T-helper 1 cell treated with Interleukin-12 subunit alpha and Interleukin-12 subunit beta and Interleukin-4 antibody, amounts not matched to agents 30 μg/mL and 1 μg/mL, for 36 hours (primary cell): ENCODE results near the gene CXorf49B.
"Not testable (repeated sequence)": the region's sequence is repeated elsewhere in the genome, so short reads cannot be mapped to it uniquely, and the experiment has no call there.

Experiments used
- H3K27ac Mint-ChIP-seq: one replicate; pipeline ENCODE4 v1.8.0; 2021; ENCODE audit warnings: mild to moderate bottlenecking, mixed read lengths
- H3K27me3 Mint-ChIP-seq: one replicate; pipeline ENCODE4 v1.8.0; 2021; ENCODE audit warnings: low read depth, mixed read lengths
- H3K36me3 Mint-ChIP-seq: one replicate; pipeline ENCODE4 v1.8.0; 2021; ENCODE audit warnings: low read depth, mixed read lengths
- H3K4me1 Mint-ChIP-seq: one replicate; pipeline ENCODE4 v1.8.0; 2021; ENCODE audit warnings: low read depth, mixed read lengths
- H3K4me3 Mint-ChIP-seq: one replicate; pipeline ENCODE4 v1.8.0; 2021; ENCODE audit warnings: mild to moderate bottlenecking, moderate library complexity, mixed read lengths
- H3K9me3 Mint-ChIP-seq: one replicate; pipeline ENCODE4 v1.8.0; 2021; ENCODE audit warnings: mixed read lengths

The CXorf49B gene

DNA sequence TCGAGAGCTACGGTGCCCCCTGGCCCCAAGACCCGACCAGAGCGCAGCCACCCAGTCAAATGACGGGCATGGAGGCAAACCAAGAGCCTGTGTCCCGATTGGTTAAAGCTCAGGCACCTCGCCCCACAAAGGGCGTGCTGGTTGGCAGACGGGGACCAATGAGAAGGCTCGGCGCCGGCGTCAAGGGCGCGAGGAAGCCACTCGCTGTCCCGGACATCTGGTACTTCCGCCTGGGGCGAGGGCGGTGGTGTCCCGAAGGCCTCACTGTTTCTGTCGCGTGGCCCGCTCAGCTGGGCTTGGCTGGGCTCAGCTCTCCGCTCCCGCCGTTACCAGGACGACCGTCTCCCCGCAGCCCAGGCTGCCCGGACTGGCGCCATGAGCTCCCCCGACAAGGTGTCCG is at the start of gene CXorf49B:
CXorf49B (plus strand) TSS at position 301 of the 400 bp plus-strand sequence; CDS start at position 376, 75 bp downstream.
- H3K4me1 Mint-ChIP-seq, H3K27ac Mint-ChIP-seq, H3K36me3 Mint-ChIP-seq, H3K27me3 Mint-ChIP-seq, H3K4me3 Mint-ChIP-seq, H3K9me3 Mint-ChIP-seq: not testable (repeated sequence)

DNA sequence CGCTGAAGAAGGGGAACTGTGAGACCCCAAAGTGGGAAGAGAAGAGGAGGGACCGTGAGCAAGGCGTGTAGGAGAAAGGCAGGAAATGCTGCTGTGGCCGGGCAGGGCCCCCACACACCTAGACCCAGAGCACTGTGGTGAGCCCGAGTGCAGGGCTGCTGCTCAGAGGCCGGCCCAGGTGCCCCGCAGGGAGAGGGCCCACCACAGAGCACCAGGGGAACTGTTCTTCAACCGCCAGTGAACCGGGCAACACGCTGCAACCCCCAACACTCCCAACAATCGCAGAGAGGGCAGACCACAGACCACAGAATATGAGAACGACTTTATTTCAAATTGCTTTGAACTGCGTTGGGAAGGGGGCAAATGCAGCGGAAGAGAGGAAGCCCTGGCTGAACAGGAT is 49.1 kb upstream of the CXorf49B start:
- H3K27me3 Mint-ChIP-seq, H3K36me3 Mint-ChIP-seq, H3K27ac Mint-ChIP-seq, H3K4me1 Mint-ChIP-seq, H3K4me3 Mint-ChIP-seq, H3K9me3 Mint-ChIP-seq: not testable (repeated sequence)

DNA sequence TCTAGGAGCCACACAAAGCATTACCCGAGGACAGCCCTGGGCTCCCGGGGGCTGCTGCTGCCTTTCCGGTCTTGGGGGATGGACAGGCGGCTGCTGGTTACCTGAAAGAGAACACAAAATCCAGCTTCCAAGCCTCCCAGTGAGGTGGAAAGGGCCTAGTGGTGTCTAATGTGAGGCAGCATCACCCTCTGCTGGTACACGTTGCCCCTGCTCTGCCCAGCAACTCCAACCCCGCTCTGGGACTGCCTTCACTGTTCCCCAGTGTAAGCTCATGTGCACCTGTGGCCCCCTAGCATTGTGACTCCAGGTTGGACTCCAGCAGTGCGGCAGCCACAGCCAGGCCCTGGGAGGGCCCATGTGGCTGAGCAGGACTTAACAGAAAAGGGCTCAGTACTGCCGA is 47.6 kb upstream of the CXorf49B start:
- not testable (repeated sequence) for H3K27me3 Mint-ChIP-seq, H3K36me3 Mint-ChIP-seq, H3K9me3 Mint-ChIP-seq, H3K4me1 Mint-ChIP-seq, H3K4me3 Mint-ChIP-seq, H3K27ac Mint-ChIP-seq

DNA sequence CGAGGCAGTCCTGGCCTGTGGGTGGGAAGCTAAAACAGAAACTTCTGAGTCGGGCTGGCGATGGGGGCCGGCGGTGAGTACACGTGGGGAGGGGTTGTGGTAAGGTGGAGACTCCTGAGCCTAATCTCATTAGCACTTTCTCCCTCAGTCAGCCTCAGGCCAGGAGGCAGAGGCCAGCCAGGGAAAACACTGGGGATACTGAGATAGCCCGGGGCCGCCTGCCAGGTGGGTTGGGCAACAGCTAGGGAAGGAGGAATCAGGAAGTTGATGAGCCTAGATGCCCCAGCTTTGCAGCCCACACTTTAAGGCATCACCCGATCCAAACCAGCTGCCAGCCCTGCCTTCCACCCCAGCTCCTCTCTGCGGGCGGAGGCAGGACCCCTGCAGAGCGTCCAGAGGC is 46.8 kb upstream of the CXorf49B start:
- not testable (repeated sequence) for H3K9me3 Mint-ChIP-seq, H3K36me3 Mint-ChIP-seq, H3K4me3 Mint-ChIP-seq, H3K27ac Mint-ChIP-seq, H3K4me1 Mint-ChIP-seq, H3K27me3 Mint-ChIP-seq

DNA sequence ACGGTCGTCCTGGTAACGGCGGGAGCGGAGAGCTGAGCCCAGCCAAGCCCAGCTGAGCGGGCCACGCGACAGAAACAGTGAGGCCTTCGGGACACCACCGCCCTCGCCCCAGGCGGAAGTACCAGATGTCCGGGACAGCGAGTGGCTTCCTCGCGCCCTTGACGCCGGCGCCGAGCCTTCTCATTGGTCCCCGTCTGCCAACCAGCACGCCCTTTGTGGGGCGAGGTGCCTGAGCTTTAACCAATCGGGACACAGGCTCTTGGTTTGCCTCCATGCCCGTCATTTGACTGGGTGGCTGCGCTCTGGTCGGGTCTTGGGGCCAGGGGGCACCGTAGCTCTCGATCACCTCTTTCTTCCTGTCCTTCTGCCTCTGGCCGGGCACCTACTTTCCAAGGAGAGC is 45.0 kb upstream of the CXorf49B start, which contains the start of gene CXorf49:
CXorf49 (minus strand) TSS at position 101 of the 400 bp plus-strand sequence. CDS start 134 bp downstream, outside the sequence.
- not testable (repeated sequence) for H3K9me3 Mint-ChIP-seq, H3K27me3 Mint-ChIP-seq, H3K4me3 Mint-ChIP-seq, H3K4me1 Mint-ChIP-seq, H3K27ac Mint-ChIP-seq, H3K36me3 Mint-ChIP-seq

DNA sequence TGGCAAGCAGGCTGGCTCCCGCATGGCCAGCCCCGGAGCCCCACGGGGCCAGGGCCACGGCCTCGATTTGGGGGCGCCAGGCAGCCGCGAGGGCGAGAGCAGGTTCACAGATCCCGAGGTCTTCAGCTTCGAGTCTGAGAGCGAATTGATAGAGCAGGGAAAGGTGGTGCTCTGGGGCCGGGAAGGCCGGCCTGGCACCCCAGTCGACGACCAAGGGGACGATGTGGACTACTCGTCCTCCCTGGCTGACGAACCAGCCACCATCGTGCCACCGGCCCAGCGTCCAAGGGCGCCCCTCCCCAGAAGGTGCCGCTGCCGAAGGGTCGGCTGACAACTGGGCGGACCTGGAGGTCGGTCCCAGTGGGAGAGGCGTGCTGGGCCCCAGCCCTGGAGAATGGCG is 44.0 kb upstream of the CXorf49B start:
- H3K27ac Mint-ChIP-seq, H3K27me3 Mint-ChIP-seq, H3K36me3 Mint-ChIP-seq, H3K4me1 Mint-ChIP-seq, H3K9me3 Mint-ChIP-seq, H3K4me3 Mint-ChIP-seq: not testable (repeated sequence)

DNA sequence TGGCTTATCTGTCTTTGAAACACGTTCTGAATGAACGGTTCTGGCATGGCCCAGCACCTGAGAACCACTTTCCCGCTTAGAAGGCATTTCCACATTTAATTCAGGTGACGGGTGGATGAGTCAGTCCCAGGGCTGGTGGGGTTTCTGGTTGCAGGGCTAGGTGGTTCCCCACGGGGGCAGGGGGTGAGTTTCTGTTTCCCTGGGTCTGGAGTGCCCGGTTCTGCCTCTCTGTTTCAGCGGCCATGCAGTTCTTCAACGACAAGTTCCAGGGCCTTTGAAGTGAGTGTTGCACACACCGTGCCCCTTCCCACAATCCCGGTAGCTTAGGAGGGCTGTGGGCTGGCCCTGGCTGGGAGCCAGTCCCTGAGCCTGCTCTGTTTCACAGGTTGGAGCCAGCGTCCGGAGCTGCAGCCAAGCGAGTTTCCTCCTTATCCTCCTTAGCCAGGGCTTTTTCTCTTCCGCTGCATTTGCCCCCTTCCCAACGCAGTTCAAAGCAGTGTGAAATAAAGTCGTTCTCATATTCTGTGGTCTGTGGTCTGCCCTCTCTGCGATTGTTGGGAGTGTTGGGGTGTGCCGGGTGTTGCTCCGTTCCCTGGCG is 42.8 kb upstream of the CXorf49B start:
- H3K36me3 Mint-ChIP-seq, H3K4me3 Mint-ChIP-seq, H3K4me1 Mint-ChIP-seq, H3K27me3 Mint-ChIP-seq, H3K27ac Mint-ChIP-seq, H3K9me3 Mint-ChIP-seq: not testable (repeated sequence)

DNA sequence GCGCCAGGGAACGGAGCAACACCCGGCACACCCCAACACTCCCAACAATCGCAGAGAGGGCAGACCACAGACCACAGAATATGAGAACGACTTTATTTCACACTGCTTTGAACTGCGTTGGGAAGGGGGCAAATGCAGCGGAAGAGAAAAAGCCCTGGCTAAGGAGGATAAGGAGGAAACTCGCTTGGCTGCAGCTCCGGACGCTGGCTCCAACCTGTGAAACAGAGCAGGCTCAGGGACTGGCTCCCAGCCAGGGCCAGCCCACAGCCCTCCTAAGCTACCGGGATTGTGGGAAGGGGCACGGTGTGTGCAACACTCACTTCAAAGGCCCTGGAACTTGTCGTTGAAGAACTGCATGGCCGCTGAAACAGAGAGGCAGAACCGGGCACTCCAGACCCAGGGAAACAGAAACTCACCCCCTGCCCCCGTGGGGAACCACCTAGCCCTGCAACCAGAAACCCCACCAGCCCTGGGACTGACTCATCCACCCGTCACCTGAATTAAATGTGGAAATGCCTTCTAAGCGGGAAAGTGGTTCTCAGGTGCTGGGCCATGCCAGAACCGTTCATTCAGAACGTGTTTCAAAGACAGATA is 2.4 kb upstream of the CXorf49B start:
- not testable (repeated sequence) for H3K4me3 Mint-ChIP-seq, H3K4me1 Mint-ChIP-seq, H3K36me3 Mint-ChIP-seq, H3K27ac Mint-ChIP-seq, H3K9me3 Mint-ChIP-seq, H3K27me3 Mint-ChIP-seq

DNA sequence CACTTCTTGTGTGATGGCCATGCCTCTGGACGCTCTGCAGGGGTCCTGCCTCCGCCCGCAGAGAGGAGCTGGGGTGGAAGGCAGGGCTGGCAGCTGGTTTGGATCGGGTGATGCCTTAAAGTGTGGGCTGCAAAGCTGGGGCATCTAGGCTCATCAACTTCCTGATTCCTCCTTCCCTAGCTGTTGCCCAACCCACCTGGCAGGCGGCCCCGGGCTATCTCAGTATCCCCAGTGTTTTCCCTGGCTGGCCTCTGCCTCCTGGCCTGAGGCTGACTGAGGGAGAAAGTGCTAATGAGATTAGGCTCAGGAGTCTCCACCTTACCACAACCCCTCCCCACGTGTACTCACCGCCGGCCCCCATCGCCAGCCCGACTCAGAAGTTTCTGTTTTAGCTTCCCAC is 1.7 kb downstream of the CXorf49B start:
- not testable (repeated sequence) for H3K27me3 Mint-ChIP-seq, H3K36me3 Mint-ChIP-seq, H3K4me1 Mint-ChIP-seq, H3K4me3 Mint-ChIP-seq, H3K27ac Mint-ChIP-seq, H3K9me3 Mint-ChIP-seq

DNA sequence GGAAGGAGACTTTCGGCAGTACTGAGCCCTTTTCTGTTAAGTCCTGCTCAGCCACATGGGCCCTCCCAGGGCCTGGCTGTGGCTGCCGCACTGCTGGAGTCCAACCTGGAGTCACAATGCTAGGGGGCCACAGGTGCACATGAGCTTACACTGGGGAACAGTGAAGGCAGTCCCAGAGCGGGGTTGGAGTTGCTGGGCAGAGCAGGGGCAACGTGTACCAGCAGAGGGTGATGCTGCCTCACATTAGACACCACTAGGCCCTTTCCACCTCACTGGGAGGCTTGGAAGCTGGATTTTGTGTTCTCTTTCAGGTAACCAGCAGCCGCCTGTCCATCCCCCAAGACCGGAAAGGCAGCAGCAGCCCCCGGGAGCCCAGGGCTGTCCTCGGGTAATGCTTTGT is 2.5 kb downstream of the CXorf49B start:
- not testable (repeated sequence) for H3K36me3 Mint-ChIP-seq, H3K27me3 Mint-ChIP-seq, H3K4me1 Mint-ChIP-seq, H3K27ac Mint-ChIP-seq, H3K9me3 Mint-ChIP-seq, H3K4me3 Mint-ChIP-seq

DNA sequence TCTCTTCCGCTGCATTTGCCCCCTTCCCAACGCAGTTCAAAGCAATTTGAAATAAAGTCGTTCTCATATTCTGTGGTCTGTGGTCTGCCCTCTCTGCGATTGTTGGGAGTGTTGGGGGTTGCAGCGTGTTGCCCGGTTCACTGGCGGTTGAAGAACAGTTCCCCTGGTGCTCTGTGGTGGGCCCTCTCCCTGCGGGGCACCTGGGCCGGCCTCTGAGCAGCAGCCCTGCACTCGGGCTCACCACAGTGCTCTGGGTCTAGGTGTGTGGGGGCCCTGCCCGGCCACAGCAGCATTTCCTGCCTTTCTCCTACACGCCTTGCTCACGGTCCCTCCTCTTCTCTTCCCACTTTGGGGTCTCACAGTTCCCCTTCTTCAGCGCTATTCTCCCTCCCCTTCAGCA is 4.0 kb downstream of the CXorf49B start:
- H3K4me3 Mint-ChIP-seq, H3K36me3 Mint-ChIP-seq, H3K9me3 Mint-ChIP-seq, H3K4me1 Mint-ChIP-seq, H3K27ac Mint-ChIP-seq, H3K27me3 Mint-ChIP-seq: not testable (repeated sequence)

DNA sequence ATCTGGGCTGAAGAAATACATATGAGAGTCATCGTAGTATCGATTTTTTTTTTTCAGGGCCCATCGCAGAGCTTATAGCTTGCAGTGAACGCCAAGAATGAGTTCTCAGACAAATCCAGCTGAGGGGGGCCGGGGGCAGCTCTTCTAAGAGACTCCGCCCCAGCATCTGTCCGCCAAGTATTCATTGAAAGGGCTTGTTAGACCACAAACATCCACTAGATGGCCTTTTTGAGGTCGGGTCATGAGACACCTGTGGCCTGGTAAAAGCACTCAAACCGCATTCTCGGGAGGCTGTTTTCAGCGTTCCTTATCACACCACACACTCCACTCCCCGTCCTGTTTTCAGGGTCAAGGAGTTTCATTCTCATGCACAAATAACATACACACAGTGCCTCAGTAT is 15.2 kb downstream of the CXorf49B start:
- H3K4me3 Mint-ChIP-seq, H3K9me3 Mint-ChIP-seq, H3K36me3 Mint-ChIP-seq, H3K27ac Mint-ChIP-seq, H3K27me3 Mint-ChIP-seq, H3K4me1 Mint-ChIP-seq: not testable (repeated sequence)

DNA sequence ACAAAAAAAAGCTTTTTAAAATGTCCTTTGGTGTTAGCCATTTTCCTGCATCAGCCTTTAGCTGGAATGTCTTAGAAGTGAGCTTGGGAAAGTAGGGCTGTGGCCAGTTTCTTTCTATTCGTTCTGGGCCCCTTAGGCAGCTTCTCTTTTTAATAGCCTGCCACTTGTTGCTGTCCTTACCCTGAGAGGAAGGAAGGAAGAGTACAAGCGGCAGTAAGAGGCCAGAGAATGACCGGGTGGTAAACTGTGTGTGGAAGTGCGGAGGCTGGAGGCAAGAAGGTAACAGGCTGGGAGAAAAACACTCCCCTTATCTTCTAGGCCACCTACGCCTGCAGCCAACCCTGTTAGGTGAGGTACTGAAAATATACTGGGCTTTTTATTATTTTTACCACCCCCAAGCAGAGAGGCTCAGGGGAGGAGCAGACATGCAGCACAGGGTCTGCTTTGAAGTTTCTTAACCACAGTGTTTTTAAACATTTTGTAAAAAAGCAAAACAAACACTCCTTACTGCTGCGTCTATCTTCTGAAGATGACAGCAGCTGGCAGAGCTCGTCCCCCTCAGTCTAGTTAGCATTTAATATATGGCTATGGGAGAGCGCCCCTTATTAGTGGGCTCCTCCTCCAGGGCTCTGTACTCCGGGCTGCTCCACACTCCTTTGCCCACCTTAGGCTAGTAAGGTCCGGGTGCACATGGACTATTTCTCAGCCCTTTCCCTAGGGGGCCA is 19.2 kb downstream of the CXorf49B start:
- H3K27ac Mint-ChIP-seq, H3K4me3 Mint-ChIP-seq, H3K4me1 Mint-ChIP-seq, H3K36me3 Mint-ChIP-seq, H3K9me3 Mint-ChIP-seq, H3K27me3 Mint-ChIP-seq: not testable (repeated sequence)

DNA sequence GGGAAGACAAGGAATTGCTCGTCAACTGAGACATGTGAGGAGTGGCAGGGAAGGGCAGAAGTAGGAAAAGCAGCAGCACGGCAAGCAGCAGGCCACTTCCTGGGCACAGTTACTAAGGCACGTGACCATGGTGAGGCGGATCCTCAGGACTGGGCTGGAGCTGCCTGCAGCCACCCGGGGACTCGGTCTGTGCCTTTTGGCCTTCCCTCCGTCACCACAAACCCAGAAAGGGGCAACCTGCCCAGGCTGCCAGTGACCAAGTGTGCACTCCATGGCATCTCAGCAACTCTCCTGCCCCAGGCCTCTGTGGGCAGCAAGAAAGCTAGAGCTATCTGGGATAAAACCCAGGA is 19.8 kb downstream of the CXorf49B start:
- H3K9me3 Mint-ChIP-seq, H3K4me3 Mint-ChIP-seq: not testable (repeated sequence)

DNA sequence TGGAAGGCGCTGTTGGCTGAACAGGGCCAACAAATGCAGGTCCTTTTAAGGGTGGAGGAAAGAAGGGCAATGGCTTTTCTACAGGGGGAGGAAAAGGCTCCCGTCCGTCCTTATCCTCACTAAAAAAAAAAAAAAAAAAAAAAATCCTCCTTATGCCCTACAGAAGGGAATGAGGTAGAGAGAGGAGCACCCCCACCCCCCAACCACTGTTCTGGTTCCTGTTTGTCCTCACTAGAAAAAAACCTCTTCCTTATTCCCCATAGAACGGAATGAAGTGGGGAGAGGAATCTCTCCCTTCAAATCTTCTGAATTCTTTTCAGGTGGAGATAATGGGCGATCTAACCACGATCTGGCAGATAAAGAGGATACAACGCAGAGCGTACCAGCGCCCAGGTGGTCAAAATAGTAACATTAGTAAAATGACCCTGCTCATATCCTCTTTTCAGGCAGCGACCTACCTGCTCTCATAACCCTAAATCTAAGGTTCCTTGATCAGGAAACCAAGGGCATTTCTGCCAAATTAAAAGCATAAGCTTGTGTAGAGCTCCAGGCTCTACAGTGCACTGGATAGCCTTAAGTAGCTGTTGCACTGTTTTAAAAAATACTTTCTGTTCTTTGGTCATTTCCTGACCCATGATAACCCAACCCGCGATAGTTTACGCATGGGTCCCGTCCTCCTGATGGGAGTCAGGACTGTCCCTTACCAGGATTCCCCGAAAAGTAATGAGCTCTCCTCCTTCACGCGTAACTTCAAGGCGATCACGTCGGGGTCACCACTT is 20.6 kb downstream of the CXorf49B start:
- not testable (repeated sequence) for H3K4me1 Mint-ChIP-seq, H3K4me3 Mint-ChIP-seq, H3K9me3 Mint-ChIP-seq, H3K27ac Mint-ChIP-seq, H3K36me3 Mint-ChIP-seq, H3K27me3 Mint-ChIP-seq

More for the DNA sequence above, 19.8 kb downstream of the CXorf49B start:
- not testable (repeated sequence) for H3K36me3 Mint-ChIP-seq, H3K27ac Mint-ChIP-seq, H3K27me3 Mint-ChIP-seq, H3K4me1 Mint-ChIP-seq
